Measurements from ENCODE around the gene BAIAP2. TPM values are rescaled to one million over a fixed set of nuclear protein-coding genes. Genes with fewer than 3 reads are reported as not detected.

The BAIAP2 gene
- total and polyA plus RNA-seq, 10 of the 15 experiments (the other 5 are each of a cell fraction or from before 2014, with no cell fraction given) = 0.15 to 1.2 (median 0.46) TPM; not detected in 2

DNA sequence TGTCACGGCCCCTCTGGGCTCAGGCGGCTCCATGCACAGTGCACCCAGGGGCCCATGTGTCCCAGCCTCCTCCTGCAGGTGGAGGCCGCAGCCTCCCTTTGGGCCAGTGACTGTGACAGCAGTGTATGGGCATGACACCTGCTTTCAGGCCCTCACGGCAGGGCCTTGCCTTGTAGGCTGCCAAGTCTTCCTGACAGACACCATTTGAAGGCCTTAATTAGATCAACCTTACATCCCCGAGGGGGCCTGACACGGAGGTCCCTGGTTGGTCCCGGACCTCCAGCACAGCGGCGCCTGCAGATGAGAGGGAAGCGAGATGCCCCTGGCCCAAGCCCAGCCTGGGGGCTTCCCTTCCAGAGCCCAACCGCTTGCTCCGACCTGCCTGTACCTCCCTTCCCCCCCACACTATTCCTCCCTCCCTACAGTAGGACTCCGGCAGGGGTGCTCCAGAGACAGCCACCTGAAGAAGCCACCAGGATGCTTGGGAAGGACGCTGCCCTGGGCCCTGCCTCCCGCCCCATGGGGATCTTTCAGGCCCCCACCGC is 31.9 kb downstream of the BAIAP2 start:
- H3K9ac ChIP-seq (ENCODE audit: control insufficient read depth, insufficient read depth, low read length) = no peak overlapping the region
- H3K4me2 ChIP-seq (ENCODE audit: control insufficient read depth, insufficient read depth) = no peak overlapping the region
- POLR2A ChIA-PET = no interaction called here
- CTCF ChIA-PET = no interaction called here
- no peaks in the 10 kb centered on the region; a peak in 1 of 4 replicates for H3K27me3 ChIP-seq (replicated peaks in 1 of 2; ENCODE audit: control insufficient read depth in 2 of 2, insufficient read depth in 2 of 2, low read length in 1 of 2)
- DNase-seq (ENCODE audit: low read depth, low spot score) = no peak
- no peaks in the 10 kb centered on the region for H3K36me3 ChIP-seq (ENCODE audit: control insufficient read depth in 2 of 2, insufficient read depth in 2 of 2, low read length in 1 of 2)
- in situ Hi-C loops (cut with MboI) (no loop called here), intact Hi-C loops (cut with micrococcal nuclease; ENCODE audit: unreplicated experiment) (no loop called here)
- BruUV-seq (replicated peaks) = no TSS peak
- no peak for ATAC-seq
- H3K9me3 ChIP-seq (replicated peaks; ENCODE audit: control insufficient read depth, insufficient read depth, low read length) = no peaks in the 10 kb centered on the region
- no peaks in the 10 kb centered on the region for H3K4me1 ChIP-seq (ENCODE audit: control insufficient read depth, insufficient read depth, low read length)
- SMC1A ChIA-PET (ENCODE audit: uncharacterized antibody, unreplicated experiment) = no interaction called here
- no peaks in the 10 kb centered on the region for H4K20me1 ChIP-seq (ENCODE audit: control insufficient read depth, insufficient read depth)
- H2AFZ ChIP-seq (ENCODE audit: control insufficient read depth, low read depth, low read length) = no peak overlapping the region
- no peak overlapping the region for H3K27ac ChIP-seq (ENCODE audit: control insufficient read depth, insufficient read depth)
- no peak for FAIRE-seq
- TF ChIP-seq MYB (IDR thresholded peaks at IDR 0.05; ENCODE audit: borderline replicate concordance, low read depth, low read length) = no peak
- no peak for TF ChIP-seq MEF2B (IDR thresholded peaks at IDR 0.05; ENCODE audit: partially characterized antibody, poor library complexity, severe bottlenecking)
- no peak for TF ChIP-seq CREB1 (IDR thresholded peaks at IDR 0.05; ENCODE audit: low read depth)
- no peak for TF ChIP-seq CHD4 (IDR thresholded peaks at IDR 0.05)
- no peak for TF ChIP-seq BCLAF1 (IDR thresholded peaks at IDR 0.05)
- no peak for TF ChIP-seq STAT3 (IDR thresholded peaks at IDR 0.05; ENCODE audit: low read depth, low read length)
- TF ChIP-seq BCL11A (IDR thresholded peaks at IDR 0.05; ENCODE audit: low read depth, low read length) = no peak
- no peak for TF ChIP-seq ESRRA (IDR thresholded peaks at IDR 0.05; ENCODE audit: low read length)
- no peak for TF ChIP-seq JUNB (IDR thresholded peaks at IDR 0.05)
- 57% methylated on average over 15 of the region's 16 CpGs for WGBS (ENCODE audit: insufficient coverage, insufficient replicate concordance, low lambda C conversion rate, missing lambda C conversion rate)
- no peaks in the 10 kb centered on the region for H3K79me2 ChIP-seq (ENCODE audit: control insufficient read depth, insufficient read depth, low read length)
- RAD21 ChIA-PET (ENCODE audit: unreplicated experiment) = no interaction called here
- no peak overlapping the region for H3K4me3 ChIP-seq
